Measurements from ENCODE around the gene MSI2.

MSI2 gene

GRCh38 chr17:57668332-57668731, 412.0 kb downstream of the MSI2 start:
- Histone ChIP-seq H3K27me3 (ENCODE audit: insufficient read depth, insufficient read length) (no peaks in the 10 kb centered on the region), H3K9ac (ENCODE audit: insufficient read length, low read depth) (no peak overlapping the region), H3K36me3 (ENCODE audit: insufficient read depth, insufficient read length, low read length) (no peaks in the 10 kb centered on the region), H3K4me3 (ENCODE audit: insufficient read length, low read depth) (no peak overlapping the region), H3K4me1 (ENCODE audit: insufficient read depth, insufficient read length) (peaks cover 19% of the 10 kb centered on the region), H3K9me3 (ENCODE audit: insufficient read depth, low read length) (no peaks in the 10 kb centered on the region)
- TF ChIP-seq SUZ12 (IDR thresholded peaks at IDR 0.05; ENCODE audit: extremely low read depth, insufficient read depth, insufficient read length) (no peak), ZNF274 (IDR thresholded peaks at IDR 0.05; ENCODE audit: low read depth, low read length) (no peak), YY1 (IDR thresholded peaks at IDR 0.05; ENCODE audit: insufficient read depth, insufficient read length) (no peak)
- no peak for DNase-seq (ENCODE audit: low read depth, low spot score)

GRCh38 chr17:57669671-57670529, 413.6 kb downstream of the MSI2 start:
- Histone ChIP-seq H3K9me3 (ENCODE audit: insufficient read depth, low read length) (no peaks in the 10 kb centered on the region), H3K36me3 (ENCODE audit: insufficient read depth, insufficient read length, low read length) (peaks cover 2% of the 10 kb centered on the region), H3K4me3 (ENCODE audit: insufficient read length, low read depth) (no peak overlapping the region), H3K4me1 (ENCODE audit: insufficient read depth, insufficient read length) (peaks cover 16% of the 10 kb centered on the region), H3K27me3 (ENCODE audit: insufficient read depth, insufficient read length) (no peaks in the 10 kb centered on the region), H3K9ac (ENCODE audit: insufficient read length, low read depth) (no peak overlapping the region)
- no peak for TF ChIP-seq SUZ12 (IDR thresholded peaks at IDR 0.05; ENCODE audit: extremely low read depth, insufficient read depth, insufficient read length)
- no peak for TF ChIP-seq YY1 (IDR thresholded peaks at IDR 0.05; ENCODE audit: insufficient read depth, insufficient read length)
- no peak for TF ChIP-seq ZNF274 (IDR thresholded peaks at IDR 0.05; ENCODE audit: low read depth, low read length)
- DNase-seq (ENCODE audit: low read depth, low spot score), result no peak

GRCh38 chr17:57670769-57671569, 414.6 kb downstream of the MSI2 start:
- peaks cover 10% of the 10 kb centered on the region for H3K4me1 ChIP-seq (ENCODE audit: insufficient read depth, insufficient read length)
- TF ChIP-seq ZNF274 (IDR thresholded peaks at IDR 0.05; ENCODE audit: low read depth, low read length) (no peak), YY1 (IDR thresholded peaks at IDR 0.05; ENCODE audit: insufficient read depth, insufficient read length) (no peak), SUZ12 (IDR thresholded peaks at IDR 0.05; ENCODE audit: extremely low read depth, insufficient read depth, insufficient read length) (no peak)
- no peak for DNase-seq (ENCODE audit: low read depth, low spot score)
- no peaks in the 10 kb centered on the region for H3K9me3 ChIP-seq (ENCODE audit: insufficient read depth, low read length)
- no peaks in the 10 kb centered on the region for H3K27me3 ChIP-seq (ENCODE audit: insufficient read depth, insufficient read length)
- peaks cover 9% of the 10 kb centered on the region for H3K36me3 ChIP-seq (ENCODE audit: insufficient read depth, insufficient read length, low read length)
- no peak overlapping the region for H3K9ac ChIP-seq (ENCODE audit: insufficient read length, low read depth)
- no peak overlapping the region for H3K4me3 ChIP-seq (ENCODE audit: insufficient read length, low read depth)

- TF ChIP-seq ZNF274 (IDR thresholded peaks at IDR 0.05; ENCODE audit: low read depth, low read length), result no peak
- no peak for TF ChIP-seq YY1 (IDR thresholded peaks at IDR 0.05; ENCODE audit: insufficient read depth, insufficient read length)
- TF ChIP-seq SUZ12 (IDR thresholded peaks at IDR 0.05; ENCODE audit: extremely low read depth, insufficient read depth, insufficient read length), result no peak
- peak; percentile 69 for DNase-seq (ENCODE audit: low read depth, low spot score)
- H3K36me3 ChIP-seq (ENCODE audit: insufficient read depth, insufficient read length, low read length), result peaks cover 12% of the 10 kb centered on the region
- peak overlapping the region; percentile 21 for H3K9ac ChIP-seq (ENCODE audit: insufficient read length, low read depth)
- no peak overlapping the region for H3K4me3 ChIP-seq (ENCODE audit: insufficient read length, low read depth)
- H3K27me3 ChIP-seq (ENCODE audit: insufficient read depth, insufficient read length), result no peaks in the 10 kb centered on the region
- H3K9me3 ChIP-seq (ENCODE audit: insufficient read depth, low read length), result no peaks in the 10 kb centered on the region
- H3K4me1 ChIP-seq (ENCODE audit: insufficient read depth, insufficient read length), result peaks cover 10% of the 10 kb centered on the region
Observed at GRCh38 chr17:57671667-57672632, 415.6 kb downstream of the MSI2 start.

GRCh38 chr17:57672971-57673370, 416.6 kb downstream of the MSI2 start:
- Histone ChIP-seq H3K27me3 (ENCODE audit: insufficient read depth, insufficient read length) (no peaks in the 10 kb centered on the region), H3K36me3 (ENCODE audit: insufficient read depth, insufficient read length, low read length) (peaks cover 14% of the 10 kb centered on the region), H3K4me3 (ENCODE audit: insufficient read length, low read depth) (no peak overlapping the region), H3K9ac (ENCODE audit: insufficient read length, low read depth) (no peak overlapping the region), H3K4me1 (ENCODE audit: insufficient read depth, insufficient read length) (peaks cover 10% of the 10 kb centered on the region), H3K9me3 (ENCODE audit: insufficient read depth, low read length) (no peaks in the 10 kb centered on the region)
- TF ChIP-seq SUZ12 (IDR thresholded peaks at IDR 0.05; ENCODE audit: extremely low read depth, insufficient read depth, insufficient read length) (no peak), YY1 (IDR thresholded peaks at IDR 0.05; ENCODE audit: insufficient read depth, insufficient read length) (no peak), ZNF274 (IDR thresholded peaks at IDR 0.05; ENCODE audit: low read depth, low read length) (no peak)
- no peak for DNase-seq (ENCODE audit: low read depth, low spot score)

- TF ChIP-seq SUZ12 (IDR thresholded peaks at IDR 0.05; ENCODE audit: extremely low read depth, insufficient read depth, insufficient read length) (no peak), YY1 (IDR thresholded peaks at IDR 0.05; ENCODE audit: insufficient read depth, insufficient read length) (no peak), ZNF274 (IDR thresholded peaks at IDR 0.05; ENCODE audit: low read depth, low read length) (no peak)
- Histone ChIP-seq H3K4me3 (ENCODE audit: insufficient read length, low read depth) (no peak overlapping the region), H3K9ac (ENCODE audit: insufficient read length, low read depth) (no peak overlapping the region), H3K9me3 (ENCODE audit: insufficient read depth, low read length) (no peaks in the 10 kb centered on the region), H3K36me3 (ENCODE audit: insufficient read depth, insufficient read length, low read length) (peaks cover 16% of the 10 kb centered on the region), H3K4me1 (ENCODE audit: insufficient read depth, insufficient read length) (peaks cover 10% of the 10 kb centered on the region), H3K27me3 (ENCODE audit: insufficient read depth, insufficient read length) (no peaks in the 10 kb centered on the region)
- no peak for DNase-seq (ENCODE audit: low read depth, low spot score)
Observed at GRCh38 chr17:57674894-57675293, 418.6 kb downstream of the MSI2 start.
